Stimulated activated CD4-positive, alpha-beta T cell treated with anti-CD3 and anti-CD28 coated beads, Interleukin-4, amount 100 ng/mL, for 24 hours (primary cell): ENCODE measurements around the gene CXCL8.
"Not testable (repeated sequence)": the region's sequence is repeated elsewhere in the genome, so short reads cannot be mapped to it uniquely, and the experiment has no call there.

ENCODE experiments used
- DNase-seq: peaks from one replicate; pipeline ENCODE4 v3.0.0-alpha.2; 2020

CXCL8 gene

DNA sequence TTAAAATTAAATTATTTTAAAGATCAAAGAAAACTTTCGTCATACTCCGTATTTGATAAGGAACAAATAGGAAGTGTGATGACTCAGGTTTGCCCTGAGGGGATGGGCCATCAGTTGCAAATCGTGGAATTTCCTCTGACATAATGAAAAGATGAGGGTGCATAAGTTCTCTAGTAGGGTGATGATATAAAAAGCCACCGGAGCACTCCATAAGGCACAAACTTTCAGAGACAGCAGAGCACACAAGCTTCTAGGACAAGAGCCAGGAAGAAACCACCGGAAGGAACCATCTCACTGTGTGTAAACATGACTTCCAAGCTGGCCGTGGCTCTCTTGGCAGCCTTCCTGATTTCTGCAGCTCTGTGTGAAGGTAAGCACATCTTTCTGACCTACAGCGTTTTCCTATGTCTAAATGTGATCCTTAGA is at the start of gene CXCL8:
Gene CXCL8 (plus strand): TSS at position 217 of the 426 bp plus-strand sequence. CDS start 90 bp downstream, at position 307.
- DNase-seq: no peak

DNA sequence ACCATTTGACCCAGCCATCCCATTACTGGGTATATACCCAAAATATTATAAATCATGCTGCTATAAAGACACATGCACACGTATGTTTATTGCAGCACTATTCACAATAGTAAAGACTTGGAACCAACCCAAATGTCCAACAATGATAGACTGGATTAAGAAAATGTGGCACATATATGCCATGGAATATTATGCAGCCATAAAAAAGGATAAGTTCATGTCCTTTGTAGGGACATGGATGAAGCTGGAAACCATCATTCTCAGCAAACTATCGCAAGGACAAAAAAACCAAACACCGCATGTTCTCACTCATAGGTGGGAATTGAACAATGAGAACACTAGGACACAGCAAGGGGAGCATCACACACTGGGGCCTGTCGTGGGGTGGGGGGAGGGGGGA is 49.2 kb upstream of the CXCL8 start:
- DNase-seq: not testable (repeated sequence)

DNA sequence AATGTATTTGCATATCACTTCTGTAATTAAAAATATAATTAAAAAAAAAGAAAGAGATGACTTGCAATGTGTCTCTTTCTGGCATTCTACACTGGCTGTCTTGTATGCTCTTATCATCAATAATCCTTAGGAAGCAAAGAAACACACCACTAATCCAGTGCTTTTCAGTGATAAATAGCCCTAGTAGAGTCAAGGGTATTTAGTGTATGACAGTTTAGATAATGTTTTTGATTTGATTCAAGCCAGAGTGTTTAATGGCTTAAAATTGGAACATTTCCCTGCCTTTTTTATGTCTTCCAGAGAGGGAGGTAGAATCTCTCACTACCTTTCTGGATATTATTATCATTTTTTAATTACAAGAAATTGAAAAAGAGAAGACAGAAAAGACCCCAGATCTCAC is 48.6 kb upstream of the CXCL8 start:
- DNase-seq: no peak

DNA sequence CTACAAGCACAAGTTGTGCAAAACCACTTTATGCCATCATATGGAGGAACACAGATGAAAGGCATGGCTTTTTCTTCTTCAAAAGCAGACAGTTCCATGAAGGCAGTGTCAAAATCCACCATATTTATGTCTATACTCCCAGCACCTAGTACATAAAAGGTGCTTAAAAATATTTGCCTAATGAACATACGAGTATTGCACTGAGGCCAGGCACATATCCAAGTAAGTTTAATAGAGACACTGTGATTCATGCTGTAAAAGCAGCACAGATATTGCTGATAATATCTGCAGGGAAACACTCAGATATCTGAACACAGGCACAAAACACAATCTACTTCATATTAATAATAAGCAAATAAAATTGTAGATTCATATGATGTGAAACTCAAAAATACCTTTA is 48.1 kb upstream of the CXCL8 start:
- no peak for DNase-seq

DNA sequence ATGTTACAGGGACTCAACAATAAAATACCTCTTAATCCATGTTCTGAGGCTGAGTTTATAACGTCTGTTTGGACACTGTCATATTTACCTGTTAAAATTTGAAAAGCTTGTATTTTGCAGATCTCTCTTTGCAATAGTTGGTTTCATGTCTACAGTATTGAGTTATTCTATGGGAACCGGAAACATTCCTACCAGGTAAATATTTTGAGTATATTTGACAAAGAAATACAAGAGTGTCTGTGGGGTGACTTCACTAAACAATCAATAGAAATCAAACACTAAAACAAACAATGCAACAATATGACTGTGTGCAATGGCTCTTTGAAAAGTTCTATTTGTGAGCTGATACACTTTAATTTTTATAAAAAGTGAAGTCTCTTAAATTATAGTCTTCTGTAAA is 47.7 kb upstream of the CXCL8 start:
- DNase-seq: no peak

DNA sequence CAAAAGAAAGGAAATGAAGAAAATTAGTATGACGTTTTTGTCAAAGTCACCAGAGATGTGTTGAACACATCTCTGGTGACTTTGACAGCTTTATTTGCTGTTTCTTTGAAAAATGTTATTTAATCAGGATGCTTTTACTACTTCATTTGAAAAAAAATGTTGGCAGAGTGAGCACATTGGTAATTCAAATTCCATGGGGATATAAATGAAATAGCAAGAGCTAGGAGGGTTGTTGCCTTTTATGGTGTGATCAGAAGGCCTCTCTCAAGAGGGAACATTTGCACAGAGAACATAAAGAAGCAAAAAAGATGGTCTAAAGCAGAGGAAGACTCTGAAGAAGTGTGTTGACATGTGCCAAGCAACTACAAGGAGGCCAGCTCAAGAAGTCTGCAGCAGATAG is 46.6 kb upstream of the CXCL8 start:
- no peak for DNase-seq

DNA sequence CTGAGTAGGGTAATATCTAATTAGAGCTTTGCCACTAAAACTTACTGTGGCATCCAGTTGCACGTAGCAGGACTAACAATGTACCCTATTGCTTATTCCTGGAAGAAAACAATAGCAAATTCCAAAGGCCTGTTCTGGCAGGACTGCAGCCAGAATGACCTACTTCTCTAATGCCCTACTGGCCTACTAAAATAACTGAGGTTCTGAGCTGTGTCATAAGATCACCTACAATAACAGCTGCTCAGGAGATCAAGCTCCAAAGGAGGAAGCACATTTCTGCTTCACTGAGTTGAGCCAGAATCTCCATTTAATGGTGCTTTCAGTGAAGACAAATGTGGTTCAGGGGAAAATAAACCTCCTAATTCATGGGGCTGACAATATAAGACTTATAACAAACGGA is 42.2 kb upstream of the CXCL8 start:
- DNase-seq: no peak

DNA sequence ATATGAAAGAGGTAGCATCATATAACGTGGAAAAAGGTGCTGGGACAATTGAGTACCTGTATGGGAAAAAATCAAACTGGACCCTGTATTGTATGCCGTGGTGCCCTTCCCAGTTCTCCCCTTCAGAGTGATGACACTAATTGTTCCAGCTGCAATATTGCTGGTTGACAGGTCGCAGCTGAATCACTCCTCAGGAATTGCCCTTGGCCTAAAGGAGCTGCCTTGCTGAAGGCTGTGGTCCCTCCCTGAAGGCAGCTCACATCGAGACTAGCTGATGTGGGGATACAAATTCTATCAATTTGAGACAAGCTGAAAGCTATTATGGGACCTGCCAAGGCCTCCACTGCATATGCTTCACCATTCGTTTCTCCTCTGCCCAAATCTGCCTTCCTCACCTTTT is 39.3 kb upstream of the CXCL8 start:
- no peak for DNase-seq

DNA sequence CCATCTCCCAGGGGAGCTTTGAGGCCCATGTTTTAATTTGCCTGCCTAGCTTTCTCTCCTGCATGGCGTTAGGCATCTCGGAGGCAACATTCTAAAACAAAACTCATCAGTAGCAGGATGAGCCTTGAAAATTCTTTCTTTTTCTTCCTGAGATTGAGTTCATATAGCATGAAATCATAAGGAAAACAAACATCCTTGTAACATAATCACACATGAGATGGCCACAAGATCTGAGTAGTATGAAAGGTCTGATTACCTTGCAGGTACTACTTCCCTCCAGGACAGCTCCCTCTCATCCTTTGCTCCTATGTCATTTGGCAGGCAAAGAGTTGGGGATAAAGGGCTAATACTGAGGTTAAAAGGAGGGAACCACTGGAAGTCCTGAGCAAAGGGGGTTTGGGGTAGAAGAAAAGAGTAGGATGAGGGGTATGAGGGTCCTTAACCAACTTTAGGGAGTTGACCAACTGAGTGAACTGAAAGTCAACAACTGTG is 37.5 kb upstream of the CXCL8 start:
- DNase-seq: no peak

DNA sequence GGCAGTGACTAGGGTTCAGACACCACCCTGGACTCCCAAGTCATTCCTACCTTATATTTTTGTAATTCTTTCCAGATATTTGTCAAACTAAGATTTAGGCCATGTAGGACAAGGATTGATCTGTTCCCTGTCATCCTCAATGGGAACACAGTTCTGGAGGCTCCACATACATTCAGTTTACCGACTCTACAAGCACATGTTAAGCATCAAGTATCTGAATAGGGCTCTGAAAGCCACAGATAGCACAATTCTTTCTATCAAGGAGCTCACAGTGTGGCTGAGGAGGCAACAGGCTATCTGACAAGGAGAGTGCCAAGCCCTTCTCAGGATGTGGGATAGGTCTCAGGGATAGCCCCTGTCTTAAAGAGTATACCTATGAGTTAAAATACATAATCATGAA is 37.0 kb upstream of the CXCL8 start:
- DNase-seq: no peak

DNA sequence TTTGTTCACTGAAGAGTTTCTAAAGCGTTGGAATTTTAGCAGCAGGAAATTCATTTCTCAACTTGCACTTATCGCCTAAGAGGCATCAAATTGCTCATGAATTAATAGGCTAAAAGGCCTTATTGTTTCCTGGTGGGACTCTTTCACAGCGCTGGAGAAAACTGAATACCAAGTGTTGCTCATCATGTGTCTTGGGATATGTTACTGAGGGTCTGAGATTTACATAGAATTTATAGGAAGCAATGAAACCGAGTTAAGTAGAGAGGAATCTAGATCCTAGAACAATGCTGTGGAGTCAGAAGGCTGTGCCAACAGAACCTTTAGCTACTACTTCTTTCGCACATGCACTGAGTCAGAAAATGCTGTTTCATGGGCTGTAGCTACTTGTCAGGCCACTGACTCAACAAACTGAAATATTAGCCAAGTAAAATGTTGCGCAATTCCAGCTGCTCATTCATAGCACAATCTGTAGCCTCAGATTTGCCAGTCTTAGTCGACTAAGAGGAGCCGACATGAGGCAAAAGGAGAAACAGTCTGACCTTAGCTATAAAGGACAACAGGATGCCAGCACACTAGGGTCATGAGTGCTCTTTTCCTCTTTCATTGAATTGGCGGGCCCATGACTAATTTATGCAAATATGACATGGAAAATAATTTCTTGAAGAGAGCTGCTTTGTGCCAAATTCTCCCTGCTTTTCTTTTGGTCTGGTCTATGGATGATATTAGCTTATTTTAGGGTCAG is 35.9 kb upstream of the CXCL8 start:
- no peak for DNase-seq

DNA sequence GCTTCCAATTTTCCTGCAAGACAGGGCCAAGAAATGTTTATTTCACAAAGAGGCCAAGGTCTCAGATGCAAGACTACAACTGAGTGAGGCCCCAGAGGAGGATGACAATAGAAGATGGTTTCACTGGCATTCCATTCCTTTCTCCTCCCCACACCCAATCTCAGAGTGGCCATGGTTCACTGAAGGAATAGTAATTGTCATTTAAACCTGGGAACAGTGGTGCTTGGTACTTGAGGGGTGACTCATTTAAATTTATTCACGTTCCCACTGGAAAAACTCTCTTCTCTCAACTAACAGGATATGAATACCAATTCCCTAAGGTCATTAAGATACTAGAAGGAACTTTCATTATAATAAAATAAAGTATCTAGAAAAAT is 35.3 kb upstream of the CXCL8 start:
- no peak for DNase-seq

DNA sequence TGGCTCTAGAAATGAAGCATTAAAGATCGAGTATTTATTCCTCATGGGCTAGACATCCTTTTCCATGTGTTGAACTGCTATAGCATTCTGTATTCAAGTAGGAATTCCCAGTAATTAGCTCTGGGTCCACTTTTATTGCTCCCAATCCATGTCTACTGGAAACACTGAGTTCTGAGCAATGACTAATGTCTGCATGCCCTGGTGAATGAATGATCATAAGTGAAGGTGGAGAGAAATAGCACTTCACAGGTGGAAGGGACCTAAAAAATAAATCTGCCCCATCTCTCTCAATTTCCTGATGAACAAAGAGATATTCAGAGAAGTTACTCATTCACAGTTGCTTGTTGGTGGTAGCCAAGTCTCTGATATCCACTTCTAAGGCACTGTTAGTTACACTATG is 34.6 kb upstream of the CXCL8 start:
- DNase-seq: no peak

DNA sequence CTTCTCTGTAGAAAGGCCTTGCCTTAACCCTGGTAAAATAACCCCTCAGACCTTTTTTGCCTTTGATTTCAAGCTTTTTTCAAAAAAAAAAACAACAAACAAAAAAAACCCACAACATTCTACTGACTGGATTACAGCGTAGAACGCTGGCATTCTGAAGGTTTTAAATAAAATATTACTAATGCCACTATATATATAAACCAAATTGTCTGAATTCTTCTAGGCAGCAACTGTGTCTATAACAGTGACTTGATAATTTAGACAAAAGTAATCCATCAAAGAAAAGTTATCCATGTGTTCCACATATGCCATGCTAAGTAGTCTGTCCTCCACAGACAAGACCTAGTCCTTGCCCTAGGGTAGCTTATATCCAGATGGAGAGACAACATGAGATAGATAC is 33.6 kb upstream of the CXCL8 start:
- no peak for DNase-seq

DNA sequence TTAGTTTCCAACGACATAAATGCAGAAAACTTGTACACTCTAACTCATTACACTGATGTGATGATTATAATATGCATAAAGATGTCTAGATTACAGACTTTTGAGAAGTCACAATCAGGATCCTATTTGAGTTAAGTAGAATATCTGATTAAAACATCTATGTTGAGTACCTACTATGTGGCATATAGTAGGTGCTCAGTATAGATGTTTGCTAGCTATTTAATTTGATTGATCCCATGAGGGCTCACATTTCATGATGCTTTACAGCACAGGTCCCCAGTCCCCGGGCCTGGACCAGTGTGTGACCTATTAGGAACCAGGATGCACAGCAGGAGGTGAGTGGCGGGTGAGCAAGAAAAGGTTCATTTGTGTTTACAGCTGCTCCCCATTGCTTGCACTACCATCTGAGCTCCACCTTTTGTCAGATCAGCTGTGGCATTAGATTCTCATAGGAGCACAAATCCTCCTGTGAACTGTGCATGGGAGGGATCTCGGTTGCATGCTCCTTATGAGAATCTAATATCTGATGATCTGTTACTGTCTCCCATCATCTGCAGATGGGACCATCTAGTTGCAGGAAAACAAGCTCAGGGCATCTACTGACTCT is 33.0 kb upstream of the CXCL8 start:
- DNase-seq: no peak

DNA sequence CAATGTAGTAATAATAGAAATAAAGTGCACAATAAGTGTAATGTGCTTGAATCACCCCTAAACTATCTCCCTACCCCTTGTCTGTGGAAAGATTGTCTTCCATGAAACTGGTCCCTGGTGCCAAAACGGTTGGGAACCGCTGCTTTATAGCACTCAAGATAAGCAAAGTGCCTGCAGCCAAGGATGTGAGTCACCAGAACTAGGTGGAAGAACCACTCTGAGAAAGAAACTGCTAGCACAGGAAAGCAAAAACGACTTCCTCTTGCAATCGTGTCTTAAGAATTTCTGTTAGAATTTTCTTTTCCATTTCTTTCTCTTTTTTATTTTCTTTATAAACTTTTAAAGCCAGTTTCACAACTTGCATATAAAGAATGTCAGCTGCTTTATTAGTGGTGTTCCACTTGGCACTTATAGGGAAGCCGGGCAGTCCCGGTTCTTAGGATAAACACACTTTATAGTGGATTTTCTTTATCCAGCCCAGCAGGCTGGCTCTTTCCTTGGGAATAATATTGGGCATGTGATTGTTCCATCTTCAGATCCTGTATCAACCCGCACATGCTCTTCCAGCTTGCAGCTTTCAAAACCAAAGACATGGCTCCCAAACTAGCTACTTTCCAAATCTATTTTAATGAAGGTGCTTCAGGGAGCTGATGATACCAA is 32.3 kb upstream of the CXCL8 start:
- no peak for DNase-seq

DNA sequence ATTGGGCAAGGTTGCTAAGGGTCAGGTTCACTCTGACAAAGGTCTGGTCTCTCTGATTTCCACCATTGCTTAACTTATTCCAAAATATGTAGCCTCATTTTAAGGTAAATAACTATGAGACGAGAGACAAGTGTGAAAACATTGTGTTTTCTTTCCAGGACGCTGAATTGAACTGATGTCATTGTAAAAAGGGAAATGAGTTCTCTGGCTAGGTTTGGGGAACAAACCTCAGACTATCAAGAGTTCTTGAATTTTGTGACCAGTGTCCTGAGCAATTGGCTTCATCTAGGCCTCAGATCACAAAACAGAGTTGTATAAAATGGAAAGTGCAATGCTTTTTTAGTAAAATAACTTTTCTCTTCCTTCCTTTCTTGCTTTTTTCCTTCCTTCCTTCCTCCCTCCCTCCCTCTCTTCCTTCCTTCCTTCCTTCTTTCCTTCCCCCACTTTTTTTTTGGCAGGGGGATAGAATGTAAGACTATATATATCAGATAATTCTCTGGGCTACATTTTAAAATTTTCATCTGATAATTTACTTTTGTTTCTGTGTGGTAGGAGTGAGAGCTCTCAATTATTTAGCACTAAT is 30.8 kb upstream of the CXCL8 start:
- DNase-seq: no peak

DNA sequence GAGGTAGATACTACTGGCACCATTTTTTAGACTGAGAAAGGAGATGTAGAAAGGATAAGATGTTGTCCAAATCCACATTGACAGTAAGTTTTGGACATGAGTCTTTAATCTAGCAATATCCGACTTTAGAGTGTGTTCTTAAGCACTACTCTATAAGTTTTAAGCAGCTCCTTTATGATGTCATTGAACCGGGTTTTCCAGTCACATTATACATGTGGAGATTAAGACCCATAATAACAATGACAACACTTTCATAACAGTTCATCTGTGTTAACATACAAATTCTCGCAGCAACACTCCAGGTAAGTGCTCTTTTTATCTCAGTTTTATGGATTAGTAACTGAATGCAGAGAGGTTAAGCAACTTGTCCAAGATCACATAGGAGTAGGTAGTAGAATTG is 30.3 kb upstream of the CXCL8 start:
- no peak for DNase-seq

DNA sequence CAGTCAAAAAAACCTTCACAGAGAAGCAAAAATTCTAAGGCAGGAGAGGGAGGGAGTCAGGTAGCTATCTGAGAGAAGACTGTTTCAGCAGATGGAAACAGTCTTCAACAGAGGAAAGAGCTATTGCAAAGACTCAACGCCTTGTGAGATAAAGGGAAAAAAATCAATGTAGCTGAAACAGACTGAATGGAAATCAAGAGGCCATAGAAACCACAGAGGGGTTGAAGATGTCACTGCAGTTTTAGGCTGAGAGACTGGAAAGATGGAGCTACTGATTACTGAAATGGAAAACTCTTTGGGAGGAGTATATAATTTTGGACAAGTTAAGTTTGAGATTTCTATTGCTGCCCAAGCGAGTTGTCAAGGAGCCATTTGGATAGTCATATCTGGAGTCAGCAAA is 28.4 kb upstream of the CXCL8 start:
- DNase-seq: no peak

DNA sequence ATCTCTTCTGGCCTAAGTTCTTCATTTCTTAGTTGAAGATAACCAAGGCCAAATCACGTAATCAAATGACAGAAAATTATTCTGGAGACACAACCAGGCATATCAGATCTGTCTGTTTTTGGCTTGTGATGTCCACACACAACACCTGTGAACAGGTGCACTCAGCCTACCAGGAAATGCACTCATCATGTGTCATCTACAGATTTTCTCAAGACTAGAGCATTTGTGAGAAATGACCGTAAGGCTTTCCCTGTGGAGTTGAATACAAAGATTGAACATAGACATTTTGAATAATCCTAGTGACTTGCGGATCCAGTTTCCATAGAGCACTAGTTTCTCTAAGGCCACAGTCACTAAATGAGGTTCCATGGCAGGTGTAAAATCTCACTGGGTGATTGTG is 26.7 kb upstream of the CXCL8 start:
- DNase-seq: no peak

DNA sequence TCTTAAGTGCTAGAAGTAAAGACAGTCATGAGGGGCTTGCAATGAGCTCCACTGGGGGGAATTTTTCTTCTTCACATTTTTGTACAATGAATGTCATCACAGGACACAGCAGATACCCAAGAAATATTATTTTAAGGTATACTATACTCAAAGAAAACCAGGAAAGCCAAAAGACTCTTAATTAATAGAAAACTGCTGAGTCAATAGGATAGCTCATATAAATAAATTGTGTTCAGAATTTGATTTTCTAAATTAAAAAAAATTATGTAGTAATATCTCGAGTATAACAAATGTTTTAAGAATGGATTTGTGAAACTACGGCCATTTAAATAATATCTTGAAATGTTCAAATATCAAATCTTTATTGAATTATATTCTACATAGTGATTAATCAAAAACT is 25.7 kb upstream of the CXCL8 start:
- DNase-seq: no peak

DNA sequence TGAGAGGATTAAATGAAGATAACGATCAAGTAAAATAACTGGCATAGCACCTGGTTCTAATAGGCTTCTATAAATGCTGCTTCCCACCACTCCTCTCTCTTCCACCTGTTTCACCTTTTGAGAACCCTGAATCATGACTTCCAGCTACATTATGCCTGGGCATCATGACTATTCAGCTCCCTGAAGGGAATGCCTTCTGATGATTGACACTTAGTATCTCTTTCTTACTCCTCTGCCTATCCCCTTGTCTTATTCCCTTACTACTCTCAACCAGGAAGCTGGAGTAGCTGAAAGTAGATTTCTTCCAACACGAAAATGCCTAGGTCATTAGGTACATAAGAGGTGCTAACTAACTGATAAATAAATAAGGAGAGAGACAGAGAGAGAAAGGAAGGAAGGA is 24.7 kb upstream of the CXCL8 start:
- DNase-seq: no peak

DNA sequence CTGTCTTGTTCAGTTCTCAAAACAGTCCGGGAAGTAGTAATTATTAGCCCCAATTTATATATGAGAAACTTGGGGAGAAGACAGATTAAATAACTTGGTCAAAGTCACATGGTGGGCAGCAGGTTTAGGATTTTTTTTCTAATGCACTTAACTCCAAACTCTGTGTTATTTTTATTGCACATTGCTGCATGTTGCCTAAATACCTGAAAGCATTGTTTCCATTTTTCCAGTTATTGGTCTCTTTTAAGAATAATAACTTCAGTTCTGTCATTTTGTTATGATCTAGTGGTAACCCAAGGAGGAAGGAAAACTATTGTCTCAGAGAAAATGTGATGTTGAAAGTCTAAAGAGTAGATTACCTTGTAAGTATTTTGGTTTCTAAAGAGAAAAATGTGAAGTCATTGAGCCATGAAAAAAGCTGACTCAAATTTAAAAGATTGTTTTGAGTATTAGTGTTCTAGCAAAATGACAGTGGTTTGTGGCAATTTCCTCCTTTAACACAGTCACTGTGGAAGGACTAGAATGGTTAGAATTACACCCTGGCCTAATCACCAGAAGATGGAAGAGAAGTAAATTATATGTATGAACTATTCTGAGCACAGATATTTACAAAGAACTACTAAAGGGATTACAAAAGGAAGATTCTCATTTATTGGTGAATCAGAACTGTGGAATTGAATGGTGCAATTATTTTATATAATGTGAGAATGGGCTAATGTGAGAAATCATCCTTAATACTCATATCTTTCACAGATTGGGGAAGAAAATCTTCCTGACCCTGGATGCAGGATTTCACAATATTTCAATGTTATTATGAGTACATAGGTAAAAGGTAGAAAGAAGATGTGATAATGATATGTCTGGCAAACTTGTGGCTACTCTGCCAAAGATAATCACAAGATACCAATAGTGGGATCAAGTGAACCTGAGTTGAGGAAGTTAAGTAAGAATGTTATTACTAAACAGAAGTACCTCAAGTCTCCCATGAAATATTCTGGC is 21.7 kb upstream of the CXCL8 start:
- no peak for DNase-seq
